H1 (cell line): ENCODE data around the gene ZNF618.
"Not testable (repeated sequence)": the region's sequence is repeated elsewhere in the genome, so short reads cannot be mapped to it uniquely, and the experiment has no call there.

Source experiments
- CREB1 ChIP-seq: IDR thresholded peaks from 2 replicates; pipeline ENCODE4 v1.6.1; 2012; ENCODE audit warnings: inconsistent platforms
- RXRA ChIP-seq: IDR thresholded peaks from 2 replicates; pipeline ENCODE4 v1.6.1; 2011; ENCODE audit warnings: low read depth, mild to moderate bottlenecking, low read length, moderate library complexity; ENCODE audit not compliant: insufficient read depth
- TF ChIP-seq, protein P1 (sequence below), 3 experiments: IDR thresholded peaks; 1 replicate in 2 of 3; 2 replicates in 1 of 3; pipeline versions ENCODE4 v1.5.1 to v1.6.1; 2011; ENCODE audit warnings: low read length in 3 of 3, mild to moderate bottlenecking in 3 of 3, inconsistent platforms in 2 of 3, low read depth in 1 of 3, moderate library complexity in 1 of 3; ENCODE audit not compliant: insufficient read depth in 1 of 3; ENCODE audit errors: control extremely low read depth in 1 of 3

DNA sequence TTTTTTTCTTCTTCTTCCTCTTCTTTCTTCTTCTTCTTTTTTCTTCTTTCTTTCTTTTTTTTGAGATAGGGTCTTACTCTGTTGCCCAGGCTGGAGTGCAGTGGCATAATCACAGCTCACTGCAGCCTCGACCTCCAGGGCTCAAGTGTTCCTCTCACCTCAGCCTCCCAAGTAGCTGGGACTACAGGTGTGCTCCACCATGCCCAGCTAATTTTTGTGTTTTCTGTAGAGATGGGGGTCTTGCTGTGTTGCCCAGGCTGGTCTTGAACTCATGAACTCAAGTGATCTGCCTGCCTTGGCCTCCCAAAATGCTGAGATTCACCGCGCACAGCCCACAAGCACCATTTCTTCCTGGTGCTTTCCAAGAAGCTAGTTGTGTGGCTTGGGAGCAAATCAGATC is 121.0 kb downstream of the ZNF618 start:
- TF ChIP-seq, protein P1, sequence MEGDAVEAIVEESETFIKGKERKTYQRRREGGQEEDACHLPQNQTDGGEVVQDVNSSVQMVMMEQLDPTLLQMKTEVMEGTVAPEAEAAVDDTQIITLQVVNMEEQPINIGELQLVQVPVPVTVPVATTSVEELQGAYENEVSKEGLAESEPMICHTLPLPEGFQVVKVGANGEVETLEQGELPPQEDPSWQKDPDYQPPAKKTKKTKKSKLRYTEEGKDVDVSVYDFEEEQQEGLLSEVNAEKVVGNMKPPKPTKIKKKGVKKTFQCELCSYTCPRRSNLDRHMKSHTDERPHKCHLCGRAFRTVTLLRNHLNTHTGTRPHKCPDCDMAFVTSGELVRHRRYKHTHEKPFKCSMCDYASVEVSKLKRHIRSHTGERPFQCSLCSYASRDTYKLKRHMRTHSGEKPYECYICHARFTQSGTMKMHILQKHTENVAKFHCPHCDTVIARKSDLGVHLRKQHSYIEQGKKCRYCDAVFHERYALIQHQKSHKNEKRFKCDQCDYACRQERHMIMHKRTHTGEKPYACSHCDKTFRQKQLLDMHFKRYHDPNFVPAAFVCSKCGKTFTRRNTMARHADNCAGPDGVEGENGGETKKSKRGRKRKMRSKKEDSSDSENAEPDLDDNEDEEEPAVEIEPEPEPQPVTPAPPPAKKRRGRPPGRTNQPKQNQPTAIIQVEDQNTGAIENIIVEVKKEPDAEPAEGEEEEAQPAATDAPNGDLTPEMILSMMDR (IDR thresholded peaks at IDR 0.05; ENCODE audit: control extremely low read depth in 1 of 3, insufficient read depth in 1 of 3, low read depth in 1 of 3, low read length in 3 of 3): not testable (repeated sequence)
- TF ChIP-seq RXRA, CREB1: not testable (repeated sequence)
